Fibroblast of villous mesenchyme (primary cell): ENCODE data around the gene ZFYVE21. TPM values are rescaled to one million over a fixed set of nuclear protein-coding genes. Genes with fewer than 3 reads are reported as not detected.

Experiments used
- DNase-seq: peaks from one replicate; pipeline ENCODE4 v3.0.0-alpha.2; 2010; ENCODE audit warnings: low read depth
- H3K4me3 ChIP-seq: 2 replicates; pipeline ENCODE4 v1.5.1; 2011; ENCODE audit warnings: low read depth, mild to moderate bottlenecking, low read length
- CTCF ChIP-seq: IDR thresholded peaks from 2 replicates; pipeline ENCODE4 v1.5.1; 2012; ENCODE audit warnings: low read depth, mild to moderate bottlenecking, low read length; ENCODE audit not compliant: insufficient read depth
- total RNA-seq: library from RNA; depleted of rRNA; stranded (reverse); fragments of >200 nt; gene quantifications from 2 replicates; pipeline ENCODE4 v1.2.3, GENCODE V29; 2012

ZFYVE21 gene
- total RNA-seq, 1 donor, result 53.5 TPM

DNA sequence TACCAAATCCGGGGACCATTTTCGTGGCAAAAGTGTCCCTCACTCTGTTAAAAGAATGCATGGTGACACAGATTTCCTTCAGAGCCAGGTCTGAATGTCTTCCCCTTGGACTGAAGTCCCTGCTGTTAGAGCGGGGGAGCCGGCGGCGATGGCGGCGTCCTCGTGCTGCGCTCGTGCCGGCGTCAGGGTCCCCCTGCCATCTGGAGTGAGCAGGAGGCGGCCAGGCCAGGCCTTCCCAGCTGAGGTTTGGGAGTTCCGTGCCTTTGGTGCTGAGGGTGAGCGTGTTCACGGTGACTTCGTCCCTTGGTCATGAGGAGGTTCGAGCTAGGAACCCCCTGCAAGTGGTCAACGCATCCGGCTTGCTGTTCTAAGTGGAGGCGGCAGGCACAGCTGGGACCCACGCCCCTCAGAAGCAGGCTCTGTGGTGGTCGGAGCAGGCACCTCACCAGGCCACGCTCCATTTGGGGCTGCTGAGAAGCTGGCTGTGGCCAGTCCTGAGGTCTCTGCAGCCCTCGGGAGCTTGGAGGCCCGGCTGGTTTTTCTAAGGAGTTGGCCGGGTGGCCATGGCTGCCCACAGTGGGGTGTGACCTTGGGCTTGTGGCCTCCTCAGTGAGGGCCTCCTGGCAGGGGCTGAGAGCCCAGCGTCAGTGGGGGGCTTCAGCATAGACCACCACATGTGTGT, 9.5 kb downstream of the ZFYVE21 start:
- no peak overlapping the region for H3K4me3 ChIP-seq
- no peak for DNase-seq

GRCh38 chr14:103725739-103726395, 10.3 kb downstream of the ZFYVE21 start:
- DNase-seq, result no peak
- TF ChIP-seq CTCF, result no peak
- H3K4me3 ChIP-seq, result no peak overlapping the region

More for the DNA sequence above, 9.5 kb downstream of the ZFYVE21 start:
- TF ChIP-seq CTCF, result no peak

- DNase-seq, result no peak
- TF ChIP-seq CTCF, result no peak
- no peak overlapping the region for H3K4me3 ChIP-seq
These were observed 10.9 kb downstream of the ZFYVE21 start for GRCh38 chr14:103726474-103726873.

DNA sequence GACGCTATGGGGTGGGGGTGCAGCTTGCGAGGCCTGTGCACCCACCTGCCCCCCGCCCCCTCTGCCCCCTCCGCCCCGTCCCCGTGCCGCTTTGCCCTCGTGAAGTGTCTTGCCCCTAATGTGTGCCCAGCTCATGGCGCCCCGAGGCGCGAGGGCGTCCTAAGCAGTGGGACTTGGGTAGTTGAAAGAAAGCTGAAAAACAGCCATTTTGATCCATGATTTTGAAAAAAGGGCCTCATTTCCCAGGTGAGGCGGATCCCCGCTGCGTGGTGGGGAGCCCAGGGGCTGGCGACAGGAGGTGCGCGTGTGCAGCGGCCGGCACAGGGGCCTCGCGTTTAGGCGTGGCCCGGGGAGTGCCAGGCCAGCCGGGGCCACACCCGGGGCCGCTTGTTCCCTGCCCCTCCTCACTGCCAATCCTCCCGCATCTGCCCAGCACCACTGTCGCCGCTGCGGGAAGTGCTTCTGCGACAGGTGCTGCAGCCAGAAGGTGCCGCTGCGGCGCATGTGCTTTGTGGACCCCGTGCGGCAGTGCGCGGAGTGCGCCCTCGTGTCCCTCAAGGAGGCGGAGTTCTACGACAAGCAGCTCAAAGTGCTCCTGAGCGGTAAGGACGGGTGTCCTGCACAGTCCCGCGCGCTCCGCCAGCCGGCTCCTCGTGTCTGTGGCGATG, 11.8 kb downstream of the ZFYVE21 start:
- TF ChIP-seq CTCF, result no peak
- no peak for DNase-seq
- H3K4me3 ChIP-seq, result no peak overlapping the region

DNA sequence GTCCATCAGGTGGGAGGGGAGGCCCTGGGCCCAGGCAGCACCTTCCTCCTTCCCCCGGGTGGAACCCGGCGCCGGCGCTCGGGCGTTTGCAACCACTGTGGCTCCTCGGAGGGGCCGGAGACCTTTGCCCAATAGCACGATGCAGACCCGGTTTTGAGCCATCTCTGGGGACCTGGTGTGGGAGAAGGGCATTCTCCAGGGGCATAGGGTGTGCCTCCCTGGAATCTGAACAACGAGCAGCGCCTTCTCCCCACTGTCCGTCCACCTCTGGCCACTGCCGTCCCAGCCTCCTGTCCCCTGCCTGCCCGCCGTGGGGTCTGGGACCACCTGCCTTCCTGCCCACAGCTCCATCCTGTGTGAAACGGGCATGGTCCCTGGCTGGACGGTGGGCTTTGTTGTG, 12.5 kb downstream of the ZFYVE21 start:
- no peak for TF ChIP-seq CTCF
- H3K4me3 ChIP-seq, result no peak overlapping the region
- no peak for DNase-seq

DNA sequence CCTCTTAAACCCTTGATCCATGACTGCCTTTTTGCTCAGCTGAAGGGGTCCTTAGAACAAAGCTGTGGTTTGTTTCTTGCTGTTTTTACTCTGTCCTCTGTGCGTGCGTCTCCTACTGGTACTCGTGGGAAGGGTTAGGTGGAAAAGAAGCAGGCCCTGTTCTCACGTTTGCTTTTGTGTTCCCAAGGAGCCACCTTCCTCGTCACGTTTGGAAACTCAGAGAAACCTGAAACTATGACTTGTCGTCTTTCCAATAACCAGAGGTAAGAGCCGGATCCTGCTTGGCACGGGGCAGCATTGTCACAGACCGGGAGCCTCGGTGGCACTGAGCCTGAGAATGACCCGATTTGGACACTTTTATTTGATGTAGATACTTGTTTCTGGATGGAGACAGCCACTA, 13.1 kb downstream of the ZFYVE21 start:
- no peak for TF ChIP-seq CTCF
- DNase-seq, result no peak

More for the DNA sequence above, 13.1 kb downstream of the ZFYVE21 start:
- no peak overlapping the region for H3K4me3 ChIP-seq
